GM12864 (cell line): Measurements from ENCODE around the gene SNX1.

ENCODE experiments used
- DNase-seq: peaks from one replicate; pipeline ENCODE4 v3.0.0-alpha.2; 2011; ENCODE audit warnings: low read depth
- H3K4me3 ChIP-seq: 2 replicates; pipeline ENCODE4 v1.5.1; 2011; ENCODE audit warnings: mild to moderate bottlenecking, low read depth, low read length, control low read depth
- TF ChIP-seq, protein P1 (sequence below): IDR thresholded peaks from 2 replicates; pipeline ENCODE4 v1.5.1; 2011; ENCODE audit warnings: low read depth, mild to moderate bottlenecking, moderate library complexity, low read length, control low read depth, inconsistent platforms; ENCODE audit errors: missing control alignments

Gene SNX1

GRCh38 chr15:64122444-64122843 lies 26.7 kb downstream of the SNX1 start:
- no peak for DNase-seq
- TF ChIP-seq, protein P1, sequence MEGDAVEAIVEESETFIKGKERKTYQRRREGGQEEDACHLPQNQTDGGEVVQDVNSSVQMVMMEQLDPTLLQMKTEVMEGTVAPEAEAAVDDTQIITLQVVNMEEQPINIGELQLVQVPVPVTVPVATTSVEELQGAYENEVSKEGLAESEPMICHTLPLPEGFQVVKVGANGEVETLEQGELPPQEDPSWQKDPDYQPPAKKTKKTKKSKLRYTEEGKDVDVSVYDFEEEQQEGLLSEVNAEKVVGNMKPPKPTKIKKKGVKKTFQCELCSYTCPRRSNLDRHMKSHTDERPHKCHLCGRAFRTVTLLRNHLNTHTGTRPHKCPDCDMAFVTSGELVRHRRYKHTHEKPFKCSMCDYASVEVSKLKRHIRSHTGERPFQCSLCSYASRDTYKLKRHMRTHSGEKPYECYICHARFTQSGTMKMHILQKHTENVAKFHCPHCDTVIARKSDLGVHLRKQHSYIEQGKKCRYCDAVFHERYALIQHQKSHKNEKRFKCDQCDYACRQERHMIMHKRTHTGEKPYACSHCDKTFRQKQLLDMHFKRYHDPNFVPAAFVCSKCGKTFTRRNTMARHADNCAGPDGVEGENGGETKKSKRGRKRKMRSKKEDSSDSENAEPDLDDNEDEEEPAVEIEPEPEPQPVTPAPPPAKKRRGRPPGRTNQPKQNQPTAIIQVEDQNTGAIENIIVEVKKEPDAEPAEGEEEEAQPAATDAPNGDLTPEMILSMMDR = no peak
- no peak overlapping the region for H3K4me3 ChIP-seq

DNA sequence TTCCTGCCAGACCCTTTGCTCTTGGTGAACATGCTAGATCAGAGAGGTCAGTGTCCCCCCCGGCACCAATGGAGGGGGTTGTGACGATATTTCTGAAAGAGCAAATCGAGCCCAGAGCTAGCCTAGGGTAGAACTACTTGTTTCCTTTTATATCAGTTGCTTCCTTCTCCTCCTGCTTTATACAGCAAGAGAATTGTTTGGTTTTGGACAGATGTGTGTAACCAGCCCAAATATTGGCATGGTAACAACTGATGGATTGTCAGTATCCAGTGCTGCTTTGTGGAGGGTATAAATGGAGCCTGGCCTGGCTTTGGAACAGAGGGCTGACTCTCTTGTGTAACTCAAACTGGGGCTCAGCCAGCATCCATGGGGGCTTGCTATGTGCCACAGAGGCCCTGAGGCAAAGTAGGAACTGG lies 27.2 kb downstream of the SNX1 start:
- no peak for DNase-seq

GRCh38 chr15:64125978-64126377 lies 30.2 kb downstream of the SNX1 start:
- no peak for DNase-seq
- TF ChIP-seq, protein P1 = no peak

More for the DNA sequence above, 27.2 kb downstream of the SNX1 start:
- TF ChIP-seq, protein P1 = no peak
- H3K4me3 ChIP-seq = no peak overlapping the region

DNA sequence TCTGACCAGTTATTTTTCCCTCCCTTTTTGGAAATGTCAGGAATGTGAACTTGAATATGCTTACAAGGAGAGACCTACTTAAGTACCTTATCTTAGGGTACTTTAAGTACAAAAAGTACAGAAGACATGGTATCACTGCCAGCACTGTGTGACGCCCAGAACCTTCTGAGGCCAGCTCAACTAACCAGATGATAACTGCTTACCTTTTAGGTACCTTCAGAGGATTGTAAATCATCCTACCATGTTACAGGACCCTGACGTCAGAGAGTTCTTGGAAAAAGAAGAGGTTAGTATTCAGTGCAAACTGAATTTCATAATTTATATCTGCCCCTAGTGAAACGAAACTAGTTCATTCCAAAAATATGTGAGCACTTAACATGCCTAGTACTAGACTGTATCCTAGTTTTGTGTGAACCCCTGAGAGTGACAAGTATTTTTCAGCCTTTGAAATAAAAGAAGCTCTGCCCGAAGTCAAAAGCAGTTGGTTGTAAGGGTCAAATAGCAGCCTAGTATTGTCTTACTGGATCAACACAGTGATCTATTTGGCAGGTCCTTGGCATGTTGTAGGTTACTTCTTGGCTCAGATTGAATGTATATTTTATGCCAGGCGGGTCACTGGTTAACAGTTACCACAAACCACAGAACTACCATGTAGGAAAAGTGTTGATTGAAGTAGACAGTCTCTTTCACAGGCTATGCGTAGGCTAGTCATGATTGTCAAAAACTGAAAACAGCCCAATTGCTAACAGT lies 31.9 kb downstream of the SNX1 start:
- DNase-seq = no peak
- no peak overlapping the region for H3K4me3 ChIP-seq
- TF ChIP-seq, protein P1 = no peak

More at GRCh38 chr15:64125978-64126377, 30.2 kb downstream of the SNX1 start:
- H3K4me3 ChIP-seq = no peak overlapping the region

DNA sequence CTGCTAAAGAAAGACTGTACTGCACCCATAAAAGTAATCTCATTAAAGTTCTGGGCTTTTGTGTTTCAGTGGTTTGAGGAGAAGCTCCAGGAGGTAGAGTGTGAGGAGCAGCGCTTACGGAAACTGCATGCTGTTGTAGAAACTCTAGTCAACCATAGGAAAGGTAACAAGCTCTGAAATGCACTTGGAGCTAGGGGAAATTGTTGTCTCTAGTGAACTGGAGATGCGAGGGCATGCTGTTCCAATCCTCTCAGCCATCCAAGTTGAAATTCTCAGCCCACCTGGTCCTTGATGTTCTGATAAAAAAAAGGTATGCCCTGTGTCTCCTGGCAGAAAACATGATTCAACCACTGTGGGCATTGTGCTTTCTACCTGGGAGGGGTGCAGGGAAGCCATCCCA lies 34.4 kb downstream of the SNX1 start:
- H3K4me3 ChIP-seq = no peak overlapping the region
- TF ChIP-seq, protein P1 = no peak
- DNase-seq = no peak

GRCh38 chr15:64131547-64131946 lies 35.8 kb downstream of the SNX1 start:
- DNase-seq = no peak
- TF ChIP-seq, protein P1 = no peak
- H3K4me3 ChIP-seq = no peak overlapping the region

- no peak for DNase-seq
- H3K4me3 ChIP-seq = no peak overlapping the region
- TF ChIP-seq, protein P1 = no peak
Measured at GRCh38 chr15:64132217-64132616, 36.4 kb downstream of the SNX1 start.
